HG02840 (cell line): ENCODE measurements around the gene GAST.
"Not testable (repeated sequence)": the region's sequence is repeated elsewhere in the genome, so short reads cannot be mapped to it uniquely, and the experiment has no call there.

Experiments used
- ATAC-seq: cut with Tn5 transposase; IDR thresholded peaks from one replicate; pipeline ENCODE4 v1.9.1; 2021; ENCODE audit warnings: mild to moderate bottlenecking, moderate library complexity, moderate number of reproducible peaks; ENCODE audit not compliant: unreplicated experiment, low FRiP score

GAST gene

GRCh38 chr17:41682631-41683030 lies 29.5 kb upstream of the GAST start:
- ATAC-seq = no peak

- ATAC-seq = no peak
These were observed 28.6 kb upstream of the GAST start for GRCh38 chr17:41683441-41684007.

- ATAC-seq = no peak
These were observed 28.1 kb upstream of the GAST start for GRCh38 chr17:41684035-41684434.

GRCh38 chr17:41685753-41686152 lies 26.4 kb upstream of the GAST start:
- ATAC-seq = not testable (repeated sequence)

GRCh38 chr17:41686281-41686680 lies 25.9 kb upstream of the GAST start:
- no peak for ATAC-seq

- peak; percentile 18 for ATAC-seq
These were observed 24.1 kb upstream of the GAST start for GRCh38 chr17:41687828-41688640.

GRCh38 chr17:41688641-41689496 lies 23.3 kb upstream of the GAST start, which contains the start of gene EIF1:
TSS of gene EIF1 (plus strand) at chr17:41688885. CDS start at chr17:41689039, 154 bp downstream.
- peak; percentile 74 for ATAC-seq

GRCh38 chr17:41689497-41690299 lies 22.4 kb upstream of the GAST start:
- no peak for ATAC-seq

GRCh38 chr17:41690497-41690896 lies 21.6 kb upstream of the GAST start:
- ATAC-seq = no peak

GRCh38 chr17:41691031-41691777 lies 20.9 kb upstream of the GAST start:
- no peak for ATAC-seq

- no peak for ATAC-seq
These were observed 19.2 kb upstream of the GAST start for GRCh38 chr17:41692722-41693521.

- ATAC-seq = no peak
These were observed 16.9 kb upstream of the GAST start for GRCh38 chr17:41695134-41695661.

GRCh38 chr17:41695954-41696757 lies 16.0 kb upstream of the GAST start:
- no peak for ATAC-seq

GRCh38 chr17:41697122-41697962 lies 14.8 kb upstream of the GAST start:
- no peak for ATAC-seq

- not testable (repeated sequence) for ATAC-seq
These were observed 11.3 kb upstream of the GAST start for GRCh38 chr17:41700843-41701242.

GRCh38 chr17:41702712-41703111 lies 9.4 kb upstream of the GAST start:
- no peak for ATAC-seq
